Measurements from ENCODE around the gene ARCN1.
"Not testable (repeated sequence)": the region's sequence is repeated elsewhere in the genome, so short reads cannot be mapped to it uniquely, and the experiment has no call there.

Gene ARCN1

DNA sequence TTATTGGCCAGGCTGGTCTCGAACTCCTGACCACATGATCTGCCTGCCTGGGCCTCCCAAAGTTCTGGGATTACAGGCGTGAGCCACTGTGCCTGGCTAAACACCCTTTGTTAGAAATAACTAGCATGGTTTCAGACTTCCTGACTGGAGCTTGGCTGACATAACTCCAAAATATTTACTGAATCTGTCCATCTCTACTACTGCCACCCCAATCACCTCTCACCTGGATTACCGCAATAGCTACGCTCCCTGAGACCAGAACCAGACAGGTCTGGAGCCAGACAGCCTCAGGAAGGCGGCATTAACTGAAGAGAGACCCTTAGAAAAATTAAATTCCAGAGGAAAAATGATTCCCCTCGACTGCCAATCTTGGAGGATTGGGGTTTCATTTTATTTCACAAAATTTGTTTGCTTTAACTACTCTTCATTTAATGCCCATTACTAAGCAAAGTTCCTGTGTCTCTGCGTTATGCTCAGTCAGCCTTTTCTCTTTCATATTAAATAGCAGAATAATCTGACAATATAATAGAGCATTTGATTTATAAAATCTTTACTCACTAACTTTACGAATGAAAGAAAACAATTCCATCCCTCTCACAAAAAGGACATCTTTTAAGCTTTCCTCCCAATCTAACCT lies 28.1 kb upstream of the ARCN1 start:
- no peak for DNase-seq (ENCODE audit: low read depth in 2 of 2)

GRCh38 chr11:118544647-118545010 lies 27.6 kb upstream of the ARCN1 start:
- no peak for DNase-seq (ENCODE audit: low read depth in 2 of 2)

- DNase-seq (ENCODE audit: low read depth in 2 of 2): no peak
Observed at GRCh38 chr11:118545533-118545932, 26.7 kb upstream of the ARCN1 start.

- DNase-seq (ENCODE audit: low read depth in 2 of 2): no peak
Observed at GRCh38 chr11:118547132-118547531, 25.1 kb upstream of the ARCN1 start.

DNA sequence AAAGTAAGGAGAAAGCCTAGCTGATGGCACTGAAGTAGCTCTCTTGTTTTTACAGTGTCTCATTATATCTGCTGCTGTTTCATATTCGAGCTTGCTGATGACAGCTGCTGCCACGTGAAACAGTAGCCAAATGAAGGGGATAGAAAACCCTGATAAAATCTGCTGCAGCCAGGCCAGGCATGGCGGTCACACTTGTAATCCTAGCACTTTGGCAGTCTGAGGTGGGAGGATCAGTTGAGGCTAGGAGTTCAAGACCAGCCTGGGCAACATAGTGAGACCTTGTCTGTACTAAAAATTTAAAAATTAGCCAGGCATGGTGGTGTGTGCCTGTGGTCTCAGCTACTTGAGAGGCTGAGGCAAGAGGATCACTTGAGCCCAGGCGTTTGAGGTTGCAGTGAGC lies 19.9 kb upstream of the ARCN1 start:
- DNase-seq (ENCODE audit: low read depth in 2 of 2): no peak

DNA sequence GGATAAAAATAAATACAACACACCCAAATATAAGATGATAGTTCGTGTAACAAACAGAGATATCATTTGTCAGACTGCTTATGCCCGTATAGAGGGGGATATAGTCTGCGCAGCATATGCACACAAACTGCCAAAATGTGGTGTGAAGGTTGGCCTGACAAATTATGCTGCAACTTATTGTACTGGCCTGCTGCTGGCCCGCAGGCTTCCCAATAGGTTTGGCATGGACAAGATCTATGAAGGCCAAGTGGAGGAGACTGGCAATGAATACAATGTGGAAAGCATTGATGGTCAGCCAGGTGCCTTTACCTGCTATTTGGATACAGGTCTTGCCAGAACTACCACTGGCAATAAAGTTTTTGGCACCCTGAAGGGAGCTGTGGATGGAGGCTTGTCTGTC lies 11.4 kb upstream of the ARCN1 start:
- DNase-seq (ENCODE audit: low read depth in 2 of 2): no peak

GRCh38 chr11:118565051-118565450 lies 7.2 kb upstream of the ARCN1 start:
- no peak for DNase-seq (ENCODE audit: low read depth in 2 of 2)

DNA sequence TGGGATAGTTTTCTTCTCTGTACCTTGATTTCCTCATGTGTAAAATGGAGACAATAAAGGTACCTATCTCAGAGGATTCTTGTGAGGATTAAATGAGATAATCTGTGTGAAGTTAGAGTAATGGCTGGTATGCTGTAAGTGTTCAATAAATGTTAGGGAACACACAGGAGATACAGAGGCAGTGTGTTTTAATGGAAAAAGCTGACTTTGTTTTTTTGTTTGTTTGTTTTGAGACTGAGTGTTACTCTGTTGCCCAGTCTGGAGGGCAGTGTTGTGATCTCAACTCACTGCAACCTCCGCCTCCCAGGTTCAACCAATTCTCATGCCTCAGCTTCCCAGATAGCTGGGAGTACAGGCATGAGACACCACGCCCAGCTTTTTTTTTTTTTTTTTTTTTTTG lies 2.5 kb upstream of the ARCN1 start:
- DNase-seq (ENCODE audit: low read depth in 2 of 2): no peak

GRCh38 chr11:118570787-118571186 lies 1.4 kb upstream of the ARCN1 start:
- DNase-seq (ENCODE audit: low read depth in 2 of 2): no peak

DNA sequence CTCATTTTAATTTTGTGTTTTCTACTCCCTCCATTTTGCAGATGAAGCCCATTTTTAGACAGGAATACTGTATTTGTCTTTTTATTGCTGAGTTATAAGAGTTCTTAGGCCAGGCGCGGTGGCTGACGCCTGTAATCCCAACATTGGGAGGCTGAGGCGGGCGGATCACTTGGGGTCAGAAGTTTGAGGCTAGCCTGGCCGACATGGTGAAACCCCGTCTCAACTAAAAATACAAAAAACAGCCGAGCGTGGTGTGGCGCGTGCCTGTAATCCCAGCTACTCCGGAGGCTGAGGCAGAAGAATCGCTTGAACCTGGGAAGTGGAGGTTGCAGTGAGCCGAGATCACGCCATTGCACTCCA lies 528 bp upstream of the ARCN1 start:
- DNase-seq (ENCODE audit: low read depth in 2 of 2): peak in 1 of 2 donors; percentile 1

- DNase-seq (ENCODE audit: low read depth in 2 of 2): no peak
Observed at GRCh38 chr11:118572981-118573550, 857 bp downstream of the ARCN1 start.

DNA sequence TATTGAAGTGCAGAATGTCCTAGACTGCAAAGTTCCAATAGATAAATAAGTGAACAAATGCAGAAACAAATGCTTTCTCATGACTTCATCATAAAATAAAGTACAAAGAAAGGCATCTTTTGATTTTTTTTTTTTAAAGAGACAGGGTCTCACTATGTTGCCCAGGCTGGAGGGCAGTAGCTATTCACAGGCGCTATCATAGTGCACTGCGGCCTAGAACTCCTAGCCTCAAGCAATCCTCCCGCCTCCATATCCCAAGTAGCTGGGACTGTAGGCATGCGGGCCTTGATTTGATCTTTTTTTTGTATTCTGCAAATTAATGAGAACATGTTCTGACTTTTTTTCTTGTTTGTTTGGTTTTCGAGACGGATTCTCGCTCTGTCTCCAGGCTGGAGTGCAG lies 2.4 kb downstream of the ARCN1 start:
- DNase-seq (ENCODE audit: low read depth in 2 of 2): no peak

DNA sequence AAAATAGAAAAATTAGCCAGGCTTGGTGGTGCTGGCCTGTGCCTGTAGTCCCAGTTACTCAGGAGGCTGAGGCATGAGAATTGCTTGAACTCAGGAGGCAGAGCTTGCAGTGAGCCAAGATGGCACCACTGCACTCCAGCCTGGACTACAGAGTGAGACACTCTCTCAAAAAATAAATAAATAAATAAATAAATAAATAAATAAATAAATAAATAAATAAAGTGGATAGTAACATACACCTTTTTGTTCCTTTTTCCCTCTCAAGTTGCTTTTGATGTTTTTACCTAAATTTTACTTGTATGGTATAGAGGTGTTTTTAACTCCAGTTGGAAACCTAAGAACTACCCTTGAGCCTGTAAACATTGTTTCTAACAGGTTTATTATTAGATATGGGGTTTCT lies 5.8 kb downstream of the ARCN1 start:
- DNase-seq (ENCODE audit: low read depth in 2 of 2): not testable (repeated sequence)

- no peak for DNase-seq (ENCODE audit: low read depth in 2 of 2)
Observed at GRCh38 chr11:118581057-118581456, 8.8 kb downstream of the ARCN1 start.

- no peak for DNase-seq (ENCODE audit: low read depth in 2 of 2)
Observed at GRCh38 chr11:118587952-118588351, 15.7 kb downstream of the ARCN1 start.

GRCh38 chr11:118592616-118593367 lies 20.6 kb downstream of the ARCN1 start:
- no peak for DNase-seq (ENCODE audit: low read depth in 2 of 2)

DNA sequence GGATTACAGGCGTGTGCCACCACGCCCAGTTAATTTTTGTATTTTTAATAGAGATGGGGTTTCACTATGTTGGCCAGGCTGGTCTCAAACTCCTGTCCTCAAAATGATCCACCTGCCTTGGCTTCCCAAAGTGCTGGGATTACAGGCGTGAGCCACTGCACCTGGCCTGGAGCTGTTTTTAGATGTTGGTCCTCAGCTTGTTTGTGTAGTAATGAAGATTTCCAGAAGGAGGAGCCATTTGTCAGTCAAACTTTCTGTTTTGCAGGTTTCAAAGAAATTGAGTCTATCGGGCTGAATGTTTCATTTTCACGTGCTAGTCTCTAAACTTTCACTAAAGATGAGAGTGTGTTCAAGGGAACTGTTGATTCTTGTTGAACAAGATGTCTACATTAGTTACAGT lies 22.8 kb downstream of the ARCN1 start:
- not testable (repeated sequence) for DNase-seq (ENCODE audit: low read depth in 2 of 2)

DNA sequence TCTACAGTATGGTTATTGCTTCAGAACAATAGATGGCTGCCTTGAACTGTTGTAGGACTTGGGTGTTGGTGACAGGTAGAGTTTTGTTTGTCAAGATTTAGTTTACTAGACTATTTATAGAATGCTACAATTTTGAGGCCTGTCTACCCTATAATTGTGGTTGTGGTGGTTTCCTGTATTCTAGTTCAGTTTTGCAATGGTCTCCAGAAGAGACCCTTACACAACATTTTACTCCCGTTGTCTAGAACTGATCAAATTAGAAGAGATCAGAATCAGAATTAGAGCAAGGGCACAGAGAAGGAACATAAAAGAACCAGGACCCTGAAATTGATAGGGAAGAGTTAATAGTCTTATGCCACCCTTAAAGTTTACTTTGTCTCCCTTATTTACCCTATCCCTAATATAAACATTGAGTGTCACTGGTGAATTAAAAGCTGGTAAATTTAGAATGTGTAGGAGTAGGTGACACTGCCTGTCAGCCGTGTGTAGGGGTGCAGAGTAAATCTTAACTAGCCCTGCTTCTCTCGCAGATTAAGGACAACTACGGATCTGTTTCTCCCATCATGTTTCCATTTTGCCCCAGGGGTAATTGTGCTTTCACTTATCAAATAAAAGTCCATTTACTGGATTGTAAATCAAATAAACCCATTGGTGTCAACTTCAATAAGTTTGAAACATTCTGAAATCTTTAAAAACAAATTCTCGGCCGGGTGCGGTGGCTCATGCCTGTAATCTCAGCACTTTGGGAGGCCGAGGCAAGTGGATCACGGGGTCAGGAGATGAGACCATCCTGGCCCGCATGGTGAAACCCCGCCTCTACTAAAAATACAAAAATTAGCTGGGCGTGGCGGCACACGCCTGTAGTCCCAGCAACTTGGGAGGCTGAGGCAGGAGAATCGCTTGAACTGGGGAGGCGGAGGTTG lies 24.3 kb downstream of the ARCN1 start:
- DNase-seq (ENCODE audit: low read depth in 2 of 2): no peak

- DNase-seq (ENCODE audit: low read depth in 2 of 2): no peak
Observed at GRCh38 chr11:118597556-118597955, 25.3 kb downstream of the ARCN1 start.

DNA sequence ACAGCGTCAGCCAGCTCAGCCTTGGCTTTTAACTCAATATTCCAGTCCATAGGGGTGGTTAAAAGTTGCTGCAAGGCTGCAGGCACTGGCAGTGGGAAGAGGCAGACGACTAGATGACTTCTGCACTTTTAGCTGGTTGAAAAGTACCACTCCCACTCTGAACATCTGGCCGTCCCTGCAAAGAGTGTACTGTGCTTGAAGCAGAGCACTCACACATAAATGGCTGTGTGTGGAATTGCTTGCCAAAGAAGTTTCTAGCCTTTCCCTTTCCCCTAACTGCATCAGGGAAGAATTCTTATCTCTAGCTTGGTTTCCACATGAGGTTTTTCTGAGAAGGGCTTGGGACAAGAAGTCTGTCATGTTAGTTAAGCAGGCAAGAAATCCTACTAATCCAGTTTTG lies 30.1 kb downstream of the ARCN1 start:
- DNase-seq (ENCODE audit: low read depth in 2 of 2): no peak

- DNase-seq (ENCODE audit: low read depth in 2 of 2): not testable (repeated sequence)
Observed at GRCh38 chr11:118603709-118604108, 31.5 kb downstream of the ARCN1 start.

DNA sequence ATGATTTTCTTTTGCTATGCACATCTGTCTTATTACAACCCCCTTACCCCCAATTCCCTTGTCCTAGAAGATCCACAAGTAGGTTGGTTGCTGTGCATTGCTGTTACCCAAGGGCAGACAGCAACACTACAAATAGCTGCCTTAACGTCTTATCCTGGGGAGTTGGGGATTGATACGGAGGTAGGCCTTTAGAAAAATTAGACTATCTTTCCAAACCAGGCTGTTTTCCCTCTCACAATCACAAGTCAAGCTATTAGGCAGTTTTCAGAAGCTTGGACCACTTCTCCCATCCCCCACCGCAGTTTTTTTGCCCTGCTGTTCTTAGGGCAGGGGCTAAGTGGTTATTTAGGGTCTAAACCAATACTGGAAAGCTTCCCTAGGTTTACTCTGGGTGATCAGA lies 32.4 kb downstream of the ARCN1 start:
- no peak for DNase-seq (ENCODE audit: low read depth in 2 of 2)

All from activated CD4-positive, alpha-beta T cell treated with anti-CD3 and anti-CD28 coated beads for 24 hours (primary cell).